ENCODE data around the gene SOWAHA.

Gene SOWAHA

DNA sequence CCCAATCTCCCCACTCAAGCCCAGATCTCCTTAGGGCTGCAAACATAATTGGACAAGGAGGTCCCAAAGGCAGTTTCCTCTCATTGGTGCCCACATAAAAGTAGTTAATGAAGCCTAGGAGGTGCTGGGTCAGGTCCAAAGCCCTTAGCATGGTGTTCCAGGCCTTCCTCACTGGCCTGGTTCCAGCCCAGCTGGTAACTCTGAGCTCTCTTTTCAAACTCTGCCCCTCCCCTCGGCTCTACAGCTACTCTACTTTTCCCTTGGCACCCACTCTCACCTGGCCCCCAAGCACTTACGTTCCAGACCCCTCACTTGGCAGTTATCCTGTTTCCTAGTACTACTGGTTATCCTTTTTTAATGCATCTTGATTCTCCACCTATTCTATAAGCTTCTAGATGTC is 46.0 kb upstream of the SOWAHA start:
- DNase-seq (ENCODE audit: extremely low read depth, low read depth) = no peak
- TF ChIP-seq, protein P1, sequence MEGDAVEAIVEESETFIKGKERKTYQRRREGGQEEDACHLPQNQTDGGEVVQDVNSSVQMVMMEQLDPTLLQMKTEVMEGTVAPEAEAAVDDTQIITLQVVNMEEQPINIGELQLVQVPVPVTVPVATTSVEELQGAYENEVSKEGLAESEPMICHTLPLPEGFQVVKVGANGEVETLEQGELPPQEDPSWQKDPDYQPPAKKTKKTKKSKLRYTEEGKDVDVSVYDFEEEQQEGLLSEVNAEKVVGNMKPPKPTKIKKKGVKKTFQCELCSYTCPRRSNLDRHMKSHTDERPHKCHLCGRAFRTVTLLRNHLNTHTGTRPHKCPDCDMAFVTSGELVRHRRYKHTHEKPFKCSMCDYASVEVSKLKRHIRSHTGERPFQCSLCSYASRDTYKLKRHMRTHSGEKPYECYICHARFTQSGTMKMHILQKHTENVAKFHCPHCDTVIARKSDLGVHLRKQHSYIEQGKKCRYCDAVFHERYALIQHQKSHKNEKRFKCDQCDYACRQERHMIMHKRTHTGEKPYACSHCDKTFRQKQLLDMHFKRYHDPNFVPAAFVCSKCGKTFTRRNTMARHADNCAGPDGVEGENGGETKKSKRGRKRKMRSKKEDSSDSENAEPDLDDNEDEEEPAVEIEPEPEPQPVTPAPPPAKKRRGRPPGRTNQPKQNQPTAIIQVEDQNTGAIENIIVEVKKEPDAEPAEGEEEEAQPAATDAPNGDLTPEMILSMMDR (IDR thresholded peaks at IDR 0.05; ENCODE audit: low read depth, low read length, missing control alignments) = no peak
- no peak overlapping the region for H3K4me3 ChIP-seq (replicated peaks; ENCODE audit: low read depth, low read length)

DNA sequence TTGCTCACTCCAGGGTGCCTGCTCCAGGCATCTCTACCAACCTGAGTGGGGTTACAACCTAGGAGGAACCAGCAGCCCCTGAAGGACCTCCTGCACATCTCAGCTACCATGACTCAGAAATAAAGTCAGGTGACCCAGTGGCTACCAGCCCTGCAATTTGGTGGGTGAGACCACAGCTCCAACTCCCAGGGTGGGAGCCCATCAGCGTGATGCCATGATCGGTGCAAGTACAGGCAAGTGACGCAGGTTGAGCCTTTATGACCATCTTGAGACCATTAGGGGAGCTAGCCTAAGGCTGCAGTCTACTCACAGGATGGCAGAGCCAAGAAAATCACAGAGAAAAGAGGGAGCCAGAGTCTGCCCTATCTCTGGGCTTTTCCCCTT is 44.6 kb upstream of the SOWAHA start:
- TF ChIP-seq, protein P1 (IDR thresholded peaks at IDR 0.05; ENCODE audit: low read depth, low read length, missing control alignments) = no peak
- H3K4me3 ChIP-seq (replicated peaks; ENCODE audit: low read depth, low read length) = no peak overlapping the region
- no peak for DNase-seq (ENCODE audit: extremely low read depth, low read depth)

DNA sequence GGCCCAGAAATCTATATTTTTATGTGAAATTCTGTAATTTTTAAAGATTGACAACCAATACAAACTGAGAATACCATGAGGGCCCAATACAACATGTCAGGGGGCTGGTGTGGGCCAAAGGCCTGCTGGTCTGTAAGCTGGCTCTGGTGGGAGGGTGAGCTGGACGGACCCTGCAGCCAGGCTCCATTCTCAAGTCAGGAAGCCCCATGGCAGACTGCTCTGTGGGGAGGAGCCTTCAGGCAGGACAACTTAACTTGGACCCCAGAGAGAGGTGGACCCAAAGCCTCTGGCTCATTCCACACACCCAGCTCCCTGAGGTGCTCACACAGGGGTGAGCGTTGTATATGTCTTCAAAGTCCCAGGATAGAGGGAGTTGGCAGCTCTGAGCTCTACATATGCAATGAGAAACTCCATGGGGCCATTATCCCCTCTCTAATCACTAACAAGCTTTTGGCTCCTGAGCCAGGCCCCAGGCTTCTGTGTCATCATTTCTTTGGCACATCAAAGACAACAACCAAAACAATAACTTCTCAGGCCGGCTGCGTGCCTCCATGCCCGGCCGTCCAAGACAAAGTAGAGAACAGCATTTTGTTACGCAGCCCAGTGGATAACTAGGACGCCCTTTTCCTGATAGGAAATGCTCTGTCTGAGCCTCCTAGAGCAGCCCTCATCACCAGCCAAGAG is 42.5 kb upstream of the SOWAHA start:
- H3K4me3 ChIP-seq (replicated peaks; ENCODE audit: low read depth, low read length) = no peak overlapping the region
- TF ChIP-seq, protein P1 (IDR thresholded peaks at IDR 0.05; ENCODE audit: low read depth, low read length, missing control alignments) = no peak
- no peak for DNase-seq (ENCODE audit: extremely low read depth, low read depth)

DNA sequence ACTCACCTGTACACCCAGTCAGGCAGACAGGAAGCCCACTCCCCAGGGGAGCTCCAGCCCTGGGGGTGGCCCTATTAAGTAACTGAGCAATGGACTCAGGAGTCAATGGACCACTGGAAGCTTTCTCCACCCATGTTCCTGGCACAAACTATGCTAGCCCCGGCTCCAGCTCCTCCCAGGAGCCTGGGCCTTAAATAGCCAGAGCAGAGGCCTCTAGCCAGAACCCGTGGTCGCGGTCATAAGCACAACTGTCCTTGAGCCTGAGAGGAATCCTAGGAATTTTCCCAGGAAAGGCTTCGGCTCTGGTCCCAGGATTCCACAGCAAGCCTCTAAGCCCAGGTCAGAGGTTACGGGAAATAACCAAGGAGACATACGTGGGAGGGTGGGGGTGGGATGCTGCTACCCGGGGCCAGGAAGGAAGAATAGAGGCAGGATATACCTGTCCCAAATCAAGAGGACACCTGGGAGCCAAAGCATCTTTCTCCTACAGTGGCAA is 41.6 kb upstream of the SOWAHA start:
- no peak for DNase-seq (ENCODE audit: extremely low read depth, low read depth)
- no peak overlapping the region for H3K4me3 ChIP-seq (replicated peaks; ENCODE audit: low read depth, low read length)
- TF ChIP-seq, protein P1 (IDR thresholded peaks at IDR 0.05; ENCODE audit: low read depth, low read length, missing control alignments) = no peak

DNA sequence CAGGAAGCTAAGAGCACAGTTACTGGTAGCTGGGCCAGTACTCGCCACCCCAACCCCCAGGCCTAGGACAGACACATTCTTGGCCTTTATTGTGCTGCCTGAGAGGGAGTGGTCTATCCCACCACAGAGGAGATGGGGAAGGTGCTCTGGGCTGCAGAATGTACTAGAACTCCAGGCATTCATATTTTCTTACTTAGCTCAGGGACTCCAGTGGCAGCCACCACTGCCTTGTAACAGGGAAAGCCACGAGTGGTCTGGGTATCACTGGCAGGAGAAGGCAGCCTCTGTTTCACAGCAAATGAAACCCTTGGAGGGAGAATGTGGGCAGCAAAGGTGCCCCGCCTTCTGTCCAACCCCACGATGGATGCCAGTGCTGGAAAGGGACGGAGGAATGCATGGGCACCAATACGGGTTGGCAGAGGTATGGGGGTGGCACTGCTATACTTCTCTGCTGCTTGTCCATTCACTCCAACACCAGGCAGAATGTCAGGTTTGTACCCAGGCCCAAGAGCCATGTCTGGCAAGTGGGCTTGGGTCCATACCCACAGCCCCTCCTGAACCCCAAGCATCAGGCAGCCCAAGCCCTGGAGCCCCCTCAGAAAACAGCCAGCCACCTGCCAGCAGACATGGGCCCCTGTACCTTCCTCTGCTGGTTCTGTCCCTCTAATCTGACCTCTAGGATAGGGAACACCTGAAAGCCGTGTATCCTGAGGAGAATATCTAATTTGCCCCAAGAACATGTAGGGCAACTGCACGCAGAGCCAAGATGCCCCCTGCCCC is 40.6 kb upstream of the SOWAHA start:
- no peak overlapping the region for H3K4me3 ChIP-seq (replicated peaks; ENCODE audit: low read depth, low read length)
- TF ChIP-seq, protein P1 (IDR thresholded peaks at IDR 0.05; ENCODE audit: low read depth, low read length, missing control alignments) = no peak
- no peak for DNase-seq (ENCODE audit: extremely low read depth, low read depth)

DNA sequence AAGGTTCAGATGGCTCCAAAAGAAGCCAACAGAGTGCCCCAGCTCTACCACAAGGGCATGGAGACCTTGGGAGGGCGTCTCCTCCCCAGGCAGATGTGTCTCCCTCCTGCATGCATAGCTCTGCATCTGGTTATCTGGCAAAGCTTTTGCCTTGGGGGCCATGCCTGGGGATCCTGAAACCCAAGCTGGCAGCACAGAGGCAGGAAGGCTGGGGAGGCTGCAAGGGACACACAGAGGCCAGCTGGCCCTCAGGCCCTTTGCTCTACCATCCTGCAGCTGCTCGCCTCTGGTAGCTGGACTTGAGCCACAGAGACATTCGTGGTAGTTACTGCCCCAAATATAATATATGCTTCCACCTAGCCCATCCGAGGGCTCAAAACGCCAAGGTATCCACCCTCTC is 40.0 kb upstream of the SOWAHA start:
- TF ChIP-seq, protein P1 (IDR thresholded peaks at IDR 0.05; ENCODE audit: low read depth, low read length, missing control alignments) = no peak
- H3K4me3 ChIP-seq (replicated peaks; ENCODE audit: low read depth, low read length) = no peak overlapping the region
- DNase-seq (ENCODE audit: extremely low read depth, low read depth) = no peak

Data from HFF-Myc (cell line).